ENCODE results near the gene RAB5B.
"Not testable (repeated sequence)": the region's sequence is repeated elsewhere in the genome, so short reads cannot be mapped to it uniquely, and the experiment has no call there.

Gene RAB5B

DNA sequence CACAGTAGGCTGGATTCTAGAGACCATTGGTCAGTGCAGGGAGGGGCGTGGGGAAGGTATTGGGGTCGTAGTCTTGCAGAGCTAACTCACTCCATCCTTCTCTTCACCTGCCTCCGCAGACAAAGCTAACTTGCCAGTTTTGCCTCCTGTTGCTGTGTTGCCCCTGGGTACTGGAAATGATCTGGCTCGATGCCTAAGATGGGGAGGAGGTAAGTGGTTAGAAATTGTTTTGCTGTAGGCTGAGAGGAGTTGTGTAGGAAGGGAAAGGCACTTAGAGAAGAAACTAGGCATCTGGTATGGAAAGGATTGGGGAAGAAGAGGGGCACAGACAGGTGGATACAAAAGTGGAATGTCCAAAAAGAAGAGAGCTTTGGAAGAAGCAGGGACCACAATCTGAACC is 31.8 kb upstream of the RAB5B start:
- DNase-seq = no peak

DNA sequence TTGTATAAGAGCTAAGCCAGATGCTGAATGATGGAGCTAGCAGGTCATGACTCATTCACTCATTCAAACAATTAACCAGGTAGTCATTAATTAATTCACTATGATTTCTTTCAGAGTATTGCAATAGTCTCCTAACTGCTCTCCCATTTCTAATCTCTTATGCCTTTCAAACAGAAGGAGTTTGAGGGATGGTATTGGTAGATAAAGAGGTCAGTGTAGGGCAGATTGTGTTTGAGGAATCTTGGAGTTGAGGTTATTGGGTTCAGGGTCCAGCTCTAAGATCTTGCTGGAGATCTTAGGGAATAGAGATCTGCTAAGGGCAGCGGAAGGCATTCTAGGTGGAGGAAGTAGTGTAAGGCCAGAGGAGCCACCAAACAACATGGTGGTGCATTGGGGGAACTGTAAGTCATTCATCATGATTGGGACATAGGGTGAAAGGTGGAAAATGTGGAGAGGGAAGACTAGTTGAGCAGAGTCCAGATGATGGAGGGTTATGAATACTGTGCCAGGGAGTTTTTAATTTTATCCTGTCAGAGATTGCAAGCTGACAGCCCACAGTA is 31.2 kb upstream of the RAB5B start:
- DNase-seq = no peak

- DNase-seq = no peak
Observed at GRCh38 chr12:55946553-55946952, 27.3 kb upstream of the RAB5B start.

DNA sequence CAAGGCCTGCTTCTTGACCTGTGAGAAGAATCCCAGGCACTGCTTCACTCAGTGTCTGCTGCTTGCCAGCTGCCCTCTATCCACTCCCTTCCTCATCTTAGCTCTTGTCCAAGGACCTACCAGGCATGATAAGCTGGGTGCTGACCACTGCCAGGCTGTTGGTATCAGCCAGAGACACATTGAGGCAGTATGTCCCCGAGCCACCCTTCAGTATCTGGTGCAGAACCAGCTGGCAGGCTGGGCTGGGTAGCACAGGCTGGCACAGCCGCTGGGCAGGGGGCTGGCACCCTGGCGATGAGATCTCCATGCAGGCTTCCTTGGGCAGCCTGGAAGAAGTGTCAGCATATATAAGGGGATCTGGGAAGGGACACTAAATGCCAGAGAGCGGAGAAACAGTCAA is 18.5 kb upstream of the RAB5B start:
- DNase-seq = no peak

DNA sequence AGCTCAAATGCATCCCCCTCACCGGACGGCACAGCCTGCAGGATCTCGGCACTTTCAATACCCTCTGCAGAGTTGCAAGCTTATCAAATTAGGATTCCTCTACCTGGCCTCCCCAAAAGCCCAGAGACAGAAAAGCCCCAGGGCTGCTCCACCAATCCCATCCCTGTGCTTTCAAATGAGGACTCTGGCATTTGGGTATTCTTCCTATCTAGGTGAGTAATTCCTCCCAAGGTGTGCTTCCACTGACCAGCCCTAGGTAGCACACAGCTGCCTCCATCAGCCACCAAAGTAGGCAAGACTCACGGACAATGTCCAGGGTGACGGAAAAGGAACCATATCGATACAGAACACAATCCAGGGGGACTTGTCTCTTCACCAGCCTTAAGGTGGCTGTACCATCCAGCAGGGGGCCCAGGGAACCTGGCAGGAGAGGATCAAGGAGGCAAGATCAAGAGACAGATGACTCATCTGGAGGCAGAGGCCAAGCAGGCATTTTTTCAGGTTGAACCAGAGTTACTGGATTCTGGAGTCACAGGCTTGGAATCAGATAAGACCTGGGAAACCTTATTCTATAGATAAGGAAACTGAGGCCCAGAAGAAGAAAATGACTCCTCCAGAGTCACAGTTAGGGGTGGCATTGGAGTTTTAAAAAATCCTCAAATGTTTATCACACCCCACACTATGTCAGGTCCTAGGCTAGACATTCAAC is 17.9 kb upstream of the RAB5B start:
- peak; percentile 38 to 41 for DNase-seq

DNA sequence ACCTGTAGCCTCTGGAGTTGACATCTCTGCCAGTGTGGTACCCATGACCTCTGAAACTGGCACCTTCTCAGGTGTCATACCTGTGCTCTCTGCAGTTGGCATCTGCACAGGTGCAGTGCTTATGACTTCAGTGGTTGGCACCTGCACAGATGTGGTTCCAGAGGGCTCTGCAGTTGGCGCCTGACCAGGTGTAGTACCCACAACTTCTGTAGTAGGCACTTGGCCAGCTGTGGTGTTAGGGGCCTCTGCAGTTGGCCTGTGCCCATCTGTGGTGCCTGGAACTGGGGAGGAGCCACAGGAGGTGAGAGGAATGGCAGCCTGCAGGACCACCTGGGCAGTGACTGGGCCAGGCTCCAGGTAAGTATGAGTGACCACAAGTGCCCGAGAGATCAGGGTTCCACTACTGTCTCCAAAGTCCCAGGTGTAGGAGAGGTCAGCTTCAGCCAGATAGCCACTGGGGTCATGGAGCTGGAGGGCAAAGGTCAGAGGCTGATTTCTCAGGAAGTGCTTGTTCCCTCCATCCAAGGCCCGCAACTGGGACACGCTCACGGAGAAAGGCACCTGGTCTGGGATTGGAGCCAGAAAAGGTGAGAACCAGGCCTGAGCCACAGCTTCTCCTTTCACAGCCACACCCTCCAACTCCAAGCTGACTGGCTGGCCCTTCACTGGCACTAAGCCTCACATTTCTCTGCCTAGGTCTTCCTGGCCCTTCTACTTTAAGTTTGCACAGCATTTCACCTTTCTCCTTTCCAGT is 16.6 kb upstream of the RAB5B start:
- DNase-seq = no peak

DNA sequence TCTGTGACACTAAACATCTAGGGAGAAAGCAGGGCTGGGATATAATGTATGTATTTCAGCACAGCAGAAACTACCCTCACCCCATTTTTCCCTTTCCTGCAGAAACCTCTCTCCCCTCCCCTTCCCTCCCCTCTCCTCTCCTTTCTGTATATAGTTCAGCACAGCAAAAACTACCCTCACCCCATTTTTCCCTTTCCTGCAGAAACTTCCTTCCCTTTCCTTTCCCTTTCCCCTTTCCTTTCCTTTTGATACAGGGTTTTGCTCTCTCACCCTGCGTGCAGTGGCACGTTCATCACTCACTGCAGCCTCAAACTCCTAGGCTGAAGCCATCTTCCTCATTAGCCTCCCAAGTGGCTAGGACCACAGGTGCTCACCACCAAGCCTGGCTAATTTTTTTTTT is 10.1 kb upstream of the RAB5B start:
- DNase-seq = no peak

DNA sequence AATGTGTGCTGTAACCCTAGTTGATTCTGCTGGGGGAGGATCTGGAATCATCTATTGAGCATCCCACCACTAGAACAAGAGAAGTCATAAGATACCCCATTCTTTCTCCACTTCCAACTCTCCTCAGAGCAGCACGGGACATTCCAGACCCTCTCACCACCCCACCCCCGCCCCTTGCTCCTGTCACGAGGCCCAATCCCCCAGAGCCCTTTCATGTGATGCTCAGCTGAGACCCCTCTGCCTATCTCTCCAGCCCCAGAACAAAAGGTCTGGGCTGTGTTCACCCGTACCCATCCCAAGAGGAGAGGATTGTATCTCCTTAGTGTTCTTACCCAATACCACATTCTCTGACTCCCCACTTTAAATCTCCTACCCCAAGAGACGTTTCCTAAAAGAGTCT is 8.6 kb upstream of the RAB5B start:
- no peak for DNase-seq

- no peak for DNase-seq
Observed at GRCh38 chr12:55965941-55966407, 7.9 kb upstream of the RAB5B start, which contains the start of gene PMEL. Gene PMEL, minus strand, starts transcription at chr12:55966042. Its CDS starts 31 bp downstream, at chr12:55966011.

- peak; percentile 86 to 90 for DNase-seq
Observed at GRCh38 chr12:55966408-55967281, 7.2 kb upstream of the RAB5B start, which contains the start of gene CDK2. Gene CDK2, plus strand, starts transcription at chr12:55966830. Its CDS starts 179 bp downstream, at chr12:55967009.

DNA sequence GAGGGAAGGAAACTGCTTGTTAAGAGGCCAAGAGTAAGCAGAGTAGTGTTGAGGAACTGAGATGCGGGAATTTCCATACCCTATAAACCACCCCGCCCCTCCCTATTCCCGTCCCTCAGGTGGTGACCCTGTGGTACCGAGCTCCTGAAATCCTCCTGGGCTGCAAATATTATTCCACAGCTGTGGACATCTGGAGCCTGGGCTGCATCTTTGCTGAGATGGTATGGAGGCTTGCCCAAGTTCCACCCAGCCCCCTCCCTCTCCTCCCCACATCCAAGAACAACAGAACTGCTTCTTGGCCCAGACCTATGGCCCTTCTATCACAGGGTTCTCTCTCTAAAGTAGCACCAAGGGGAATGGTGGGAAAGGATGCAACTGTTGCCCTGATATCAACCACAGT is 4.5 kb upstream of the RAB5B start:
- DNase-seq = no peak

GRCh38 chr12:55970775-55971174 is 3.1 kb upstream of the RAB5B start:
- DNase-seq = no peak

- no peak for DNase-seq
Observed at GRCh38 chr12:55972042-55972441, 1.8 kb upstream of the RAB5B start.

DNA sequence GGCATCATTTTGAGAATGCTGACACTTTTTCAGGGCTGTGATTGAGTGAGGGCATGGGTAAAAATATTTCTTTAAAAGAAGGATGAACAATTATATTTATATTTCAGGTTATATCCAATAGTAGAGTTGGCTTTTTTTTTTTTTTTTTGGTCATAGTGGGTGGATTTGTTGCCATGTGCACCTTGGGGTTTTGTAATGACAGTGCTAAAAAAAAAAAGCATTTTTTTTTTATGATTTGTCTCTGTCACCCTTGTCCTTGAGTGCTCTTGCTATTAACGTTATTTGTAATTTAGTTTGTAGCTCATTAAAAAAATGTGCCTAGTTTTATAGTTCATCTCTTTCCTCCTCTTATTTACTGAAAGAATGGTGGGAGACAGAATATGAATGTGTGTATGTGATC is 1.4 kb upstream of the RAB5B start:
- DNase-seq = no peak

DNA sequence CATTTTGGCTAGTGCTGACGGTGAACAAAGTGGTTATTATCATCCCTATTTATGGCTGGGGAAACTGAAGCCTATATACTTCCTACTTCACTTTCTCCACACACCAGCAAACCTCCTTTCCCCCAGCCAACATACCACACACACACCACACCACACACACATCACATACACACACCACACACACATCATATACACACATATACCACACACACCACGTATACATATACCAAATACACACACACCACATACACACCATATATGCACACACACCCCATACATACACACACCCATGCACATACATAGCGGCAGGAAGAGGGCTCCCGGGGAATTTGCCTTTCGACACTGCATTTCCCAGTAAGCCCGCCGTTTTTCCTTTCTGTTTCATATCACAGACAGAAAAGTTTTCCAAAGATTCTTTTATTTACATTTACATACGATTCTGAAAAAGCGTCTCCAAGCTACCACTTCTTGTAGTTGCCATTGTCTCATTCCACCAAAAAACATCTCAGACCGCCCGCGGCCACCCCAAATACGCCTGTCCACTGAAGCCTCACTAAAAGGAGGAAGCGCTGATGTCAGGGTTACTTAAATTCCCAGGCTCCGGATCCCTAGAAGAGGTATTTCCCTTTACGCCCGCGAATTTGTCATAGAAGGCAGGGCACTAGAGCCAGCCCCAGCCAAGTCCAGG is 823 bp upstream of the RAB5B start:
- peak; percentile 35 to 61 for DNase-seq

DNA sequence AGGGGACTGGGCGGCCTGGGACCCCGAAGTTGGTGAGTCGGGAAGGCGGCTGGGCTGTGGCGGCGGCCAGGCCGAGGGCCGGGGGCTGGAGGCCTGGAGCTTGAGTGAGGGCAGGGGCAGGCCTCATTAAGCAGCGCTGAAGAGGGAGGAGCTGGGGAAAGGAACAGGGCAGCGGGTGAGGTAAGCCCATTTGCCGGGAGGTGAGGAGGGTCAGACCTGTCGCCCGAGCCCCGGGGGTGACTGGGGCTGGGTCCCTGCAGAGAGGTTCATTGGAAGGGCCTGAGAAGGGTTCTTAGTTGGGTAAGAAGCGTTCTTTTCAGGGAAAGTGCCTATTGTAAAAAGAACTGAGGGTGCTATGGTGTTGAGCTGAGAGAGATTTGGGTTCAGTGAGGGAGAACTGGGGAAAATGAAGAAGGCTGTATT is 441 bp downstream of the RAB5B start:
- DNase-seq = peak; percentile 30 to 41

- DNase-seq = no peak
Observed at GRCh38 chr12:55978393-55978792, 4.5 kb downstream of the RAB5B start.

- no peak for DNase-seq
Observed at GRCh38 chr12:55979069-55979468, 5.2 kb downstream of the RAB5B start.

DNA sequence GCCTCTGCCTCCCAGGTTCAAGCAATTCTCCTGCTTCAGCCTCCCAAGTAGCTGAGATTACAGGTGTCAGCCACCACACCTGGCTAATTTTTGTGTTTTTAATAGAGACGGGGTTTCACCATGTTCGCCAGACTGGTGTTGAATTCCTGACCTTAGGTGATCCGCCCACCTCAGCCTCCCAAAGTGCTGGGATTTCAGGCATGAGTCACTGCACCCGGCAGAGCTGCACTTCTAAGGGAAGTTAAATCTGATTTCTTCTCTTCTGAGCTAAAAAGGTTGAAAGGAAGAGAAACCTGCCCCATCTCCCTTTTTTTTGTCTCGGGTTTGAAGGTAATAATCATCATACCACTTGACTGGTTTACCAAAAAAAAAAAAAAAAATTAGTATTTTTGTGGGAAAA is 8.0 kb downstream of the RAB5B start:
- DNase-seq = not testable (repeated sequence)

GRCh38 chr12:55982319-55982936 is 8.6 kb downstream of the RAB5B start:
- DNase-seq = no peak

DNA sequence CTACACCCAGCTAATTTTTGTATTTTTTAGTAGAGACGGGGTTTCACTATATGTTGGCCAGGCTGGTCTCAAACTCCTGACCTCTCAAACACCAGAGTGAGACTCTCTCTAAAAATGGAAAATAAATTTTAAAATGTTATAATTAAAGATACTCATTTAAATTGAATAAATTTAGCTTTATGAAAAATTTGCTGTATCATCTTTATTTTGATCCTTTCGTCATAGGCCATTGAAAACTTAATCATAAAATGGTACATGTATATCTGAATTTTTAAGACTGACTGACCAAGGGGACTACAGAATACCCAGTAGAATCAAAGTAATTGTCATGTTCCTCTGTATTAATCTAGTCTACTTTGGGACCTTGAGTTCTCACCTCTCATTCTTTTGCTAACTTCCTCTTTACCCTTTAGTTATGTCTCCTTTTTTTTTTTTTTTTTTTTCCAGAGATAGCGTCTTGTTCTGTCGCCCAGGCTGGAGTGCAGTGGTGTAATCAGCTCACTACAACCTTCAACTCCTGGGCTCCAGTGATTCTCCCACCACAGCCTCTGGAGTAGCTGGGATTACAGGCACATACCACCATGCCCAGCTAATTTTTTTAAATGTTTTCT is 9.5 kb downstream of the RAB5B start:
- DNase-seq = no peak

Measured in CD4-positive, alpha-beta T cell treated with Interleukin-4 for 1 hour (primary cell).